ENCODE results near the gene LILRB5.
"Not testable (repeated sequence)": the region's sequence is repeated elsewhere in the genome, so short reads cannot be mapped to it uniquely, and the experiment has no call there.

Gene LILRB5

DNA sequence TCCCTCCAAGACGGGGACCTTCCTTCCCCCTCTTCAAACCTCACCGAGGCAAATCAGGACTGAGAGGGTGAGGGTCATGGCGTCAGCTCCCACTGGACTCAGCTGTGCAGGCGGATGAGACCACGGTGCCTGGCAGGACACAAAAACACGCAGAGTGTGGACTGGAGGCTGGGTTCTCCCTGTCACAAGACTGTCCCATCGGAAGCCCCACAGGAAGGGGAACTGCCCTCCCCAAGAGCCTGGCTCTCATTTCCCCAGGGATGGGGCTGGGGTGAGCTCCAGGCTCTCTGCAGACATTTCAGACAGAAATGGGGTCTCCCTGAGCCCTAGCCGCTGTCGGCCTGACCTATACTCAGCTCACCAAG lies at the start of gene LILRB5:
LILRB5 (minus strand) TSS at position 158 of the 365 bp plus-strand sequence; CDS start at position 78, 80 bp downstream.
- FAIRE-seq (no peak), DNase-seq (ENCODE audit: insufficient read length, low spot score) (no peak)
- no peak for TF ChIP-seq POLR2A (IDR thresholded peaks at IDR 0.05; ENCODE audit: low read depth, low read length)

DNA sequence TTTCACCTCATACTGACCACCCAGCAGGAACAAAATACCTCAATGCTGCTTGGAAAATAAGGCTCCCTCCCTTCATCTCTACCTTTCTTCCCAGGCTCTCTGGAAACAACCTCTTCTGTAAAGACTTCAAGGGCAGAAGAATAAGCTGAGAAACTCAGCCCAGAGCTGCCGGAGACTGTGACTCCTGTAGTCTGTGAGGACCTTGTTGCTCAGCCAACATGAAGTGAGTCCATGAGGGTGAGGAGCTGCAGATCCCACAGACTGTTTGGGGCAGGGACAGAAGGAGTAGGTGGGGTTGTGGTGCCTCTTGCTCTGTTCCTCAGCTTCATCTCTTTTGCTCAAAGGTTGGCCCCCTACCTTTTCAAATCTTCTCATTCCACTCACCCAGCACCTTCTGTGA lies 48.1 kb upstream of the LILRB5 start:
- no peak for DNase-seq (ENCODE audit: insufficient read length, low spot score)
- no peak for FAIRE-seq
- TF ChIP-seq POLR2A (IDR thresholded peaks at IDR 0.05; ENCODE audit: low read depth, low read length): no peak

DNA sequence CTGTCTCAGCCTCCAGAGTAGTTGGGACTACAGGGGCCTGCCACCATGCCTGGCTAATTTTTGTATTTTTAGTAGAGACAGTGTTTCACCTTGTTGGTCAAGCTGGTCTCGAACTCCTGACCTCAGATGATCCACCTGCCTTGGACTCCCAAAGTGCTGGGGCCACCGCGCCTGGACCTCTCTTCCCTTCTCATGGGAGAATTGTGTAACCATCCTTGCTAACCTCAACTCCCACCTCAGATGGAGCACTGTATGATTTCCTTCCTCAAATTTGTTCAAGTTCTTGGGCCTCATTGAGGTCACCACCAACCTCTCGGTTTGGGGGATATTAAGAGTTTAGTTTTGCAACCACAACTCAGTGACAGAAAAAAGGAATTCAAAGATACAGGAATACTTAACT lies 45.2 kb upstream of the LILRB5 start:
- TF ChIP-seq POLR2A (IDR thresholded peaks at IDR 0.05; ENCODE audit: low read depth, low read length): no peak
- DNase-seq (ENCODE audit: insufficient read length, low spot score) (no peak), FAIRE-seq (no peak)

GRCh38 chr19:54299515-54299914 lies 42.4 kb upstream of the LILRB5 start:
- TF ChIP-seq POLR2A (IDR thresholded peaks at IDR 0.05; ENCODE audit: low read depth, low read length): no peak
- FAIRE-seq: no peak

DNA sequence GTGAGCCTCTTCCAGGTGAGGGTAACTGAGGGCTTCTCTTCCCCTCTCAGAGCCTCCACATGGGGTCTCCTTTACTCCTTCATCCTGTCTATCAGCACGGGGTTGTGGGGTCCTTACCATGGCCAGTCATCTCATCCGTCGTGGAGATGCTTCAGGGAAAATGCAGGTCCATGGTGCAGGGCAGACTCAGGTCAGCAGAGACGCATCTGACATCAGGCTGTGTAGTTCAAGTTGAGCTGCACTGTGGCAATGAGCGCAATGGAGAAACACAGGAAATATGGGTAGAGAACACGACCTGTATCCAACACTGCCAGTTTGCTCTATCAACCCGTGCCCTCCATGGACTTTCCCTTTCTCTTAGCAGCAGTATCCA lies 42.0 kb upstream of the LILRB5 start:
- DNase-seq (ENCODE audit: insufficient read length, low spot score): no peak
- no peak for TF ChIP-seq POLR2A (IDR thresholded peaks at IDR 0.05; ENCODE audit: low read depth, low read length)
- FAIRE-seq: no peak

More at GRCh38 chr19:54299515-54299914, 42.4 kb upstream of the LILRB5 start:
- no peak for DNase-seq (ENCODE audit: insufficient read length, low spot score)

GRCh38 chr19:54298357-54299125 lies 41.5 kb upstream of the LILRB5 start:
- FAIRE-seq (no peak), DNase-seq (ENCODE audit: insufficient read length, low spot score) (no peak)
- TF ChIP-seq POLR2A (IDR thresholded peaks at IDR 0.05; ENCODE audit: low read depth, low read length): no peak

GRCh38 chr19:54297759-54298305 lies 40.8 kb upstream of the LILRB5 start:
- DNase-seq (ENCODE audit: insufficient read length, low spot score): no peak
- no peak for TF ChIP-seq POLR2A (IDR thresholded peaks at IDR 0.05; ENCODE audit: low read depth, low read length)
- no peak for FAIRE-seq

DNA sequence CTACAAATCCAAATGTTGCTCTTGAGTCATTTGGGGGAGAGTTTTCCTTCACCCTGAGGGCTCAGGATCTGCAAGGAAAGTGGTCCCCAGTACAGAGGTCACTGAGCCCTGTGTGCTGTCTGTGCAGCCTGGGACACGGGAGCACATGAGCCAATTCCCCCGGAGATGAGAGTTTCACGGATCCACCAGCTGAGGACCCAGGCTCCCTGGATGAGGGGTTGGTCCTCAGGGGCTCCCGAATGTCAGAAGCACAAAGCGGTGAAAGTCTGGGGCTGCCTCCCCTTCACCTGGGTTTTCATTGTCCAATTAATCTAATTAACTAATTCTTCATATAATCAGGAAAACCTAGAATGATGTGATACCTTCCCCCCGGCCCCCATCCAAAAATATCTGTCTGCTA lies 37.5 kb upstream of the LILRB5 start:
- no peak for TF ChIP-seq POLR2A (IDR thresholded peaks at IDR 0.05; ENCODE audit: low read depth, low read length)

GRCh38 chr19:54289160-54289559 lies 32.1 kb upstream of the LILRB5 start:
- FAIRE-seq; DNase-seq (ENCODE audit: insufficient read length, low spot score): not testable (repeated sequence)

More for the DNA sequence above, 37.5 kb upstream of the LILRB5 start:
- DNase-seq (ENCODE audit: insufficient read length, low spot score) (no peak), FAIRE-seq (no peak)

DNA sequence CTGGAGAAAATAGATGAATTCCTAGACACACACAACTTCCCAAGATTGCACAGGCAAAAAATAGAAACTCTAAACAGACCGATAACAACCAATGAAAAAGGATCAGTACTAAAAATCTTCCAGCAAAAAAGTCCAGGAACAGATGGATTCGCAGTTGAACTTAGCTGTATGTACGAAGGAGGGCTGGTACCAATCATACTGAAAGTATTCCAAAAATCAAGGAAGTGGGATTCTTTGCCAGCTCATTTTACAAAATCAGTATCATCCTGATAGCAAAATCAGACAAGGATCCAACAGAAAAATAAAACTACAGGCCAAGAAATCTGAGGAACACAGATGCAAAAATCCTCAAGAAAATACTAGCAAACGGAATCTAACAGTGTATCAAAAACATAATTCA lies 30.4 kb upstream of the LILRB5 start:
- TF ChIP-seq POLR2A (IDR thresholded peaks at IDR 0.05; ENCODE audit: low read depth, low read length): no peak
- DNase-seq (ENCODE audit: insufficient read length, low spot score): no peak
- no peak for FAIRE-seq

GRCh38 chr19:54286283-54286682 lies 29.2 kb upstream of the LILRB5 start:
- DNase-seq (ENCODE audit: insufficient read length, low spot score); FAIRE-seq: not testable (repeated sequence)

DNA sequence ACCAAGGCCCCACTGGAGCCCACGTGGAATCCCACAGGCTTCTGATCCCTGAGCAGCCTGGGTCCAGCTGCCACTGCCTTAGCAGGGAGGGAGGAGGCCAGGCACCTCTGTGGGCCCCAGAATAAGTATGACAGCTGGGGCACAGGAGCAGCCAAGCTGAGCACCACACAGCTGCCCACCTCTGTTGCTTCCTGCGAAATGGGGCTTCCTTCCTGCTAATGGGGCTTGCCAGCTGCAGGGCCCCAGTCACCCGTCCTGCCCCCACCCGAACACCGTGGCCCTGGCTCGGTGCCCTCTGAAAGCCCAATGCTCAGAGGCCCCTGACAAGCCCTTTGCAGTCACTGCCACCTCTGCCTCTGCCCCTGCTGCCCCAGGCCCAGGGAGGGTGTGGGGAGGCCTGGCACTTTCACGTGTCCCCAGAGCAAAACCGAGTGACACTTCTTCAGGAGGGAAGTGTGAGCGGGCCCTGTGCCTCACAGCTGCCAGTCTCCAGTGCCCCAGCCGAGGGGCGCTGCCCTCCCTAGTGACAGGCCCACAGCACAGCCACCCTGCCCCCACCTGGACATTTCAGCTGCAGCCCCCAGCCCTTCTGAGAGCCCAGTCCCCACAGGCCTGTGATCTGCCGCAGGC lies 28.5 kb upstream of the LILRB5 start:
- FAIRE-seq; DNase-seq (ENCODE audit: insufficient read length, low spot score): not testable (repeated sequence)

DNA sequence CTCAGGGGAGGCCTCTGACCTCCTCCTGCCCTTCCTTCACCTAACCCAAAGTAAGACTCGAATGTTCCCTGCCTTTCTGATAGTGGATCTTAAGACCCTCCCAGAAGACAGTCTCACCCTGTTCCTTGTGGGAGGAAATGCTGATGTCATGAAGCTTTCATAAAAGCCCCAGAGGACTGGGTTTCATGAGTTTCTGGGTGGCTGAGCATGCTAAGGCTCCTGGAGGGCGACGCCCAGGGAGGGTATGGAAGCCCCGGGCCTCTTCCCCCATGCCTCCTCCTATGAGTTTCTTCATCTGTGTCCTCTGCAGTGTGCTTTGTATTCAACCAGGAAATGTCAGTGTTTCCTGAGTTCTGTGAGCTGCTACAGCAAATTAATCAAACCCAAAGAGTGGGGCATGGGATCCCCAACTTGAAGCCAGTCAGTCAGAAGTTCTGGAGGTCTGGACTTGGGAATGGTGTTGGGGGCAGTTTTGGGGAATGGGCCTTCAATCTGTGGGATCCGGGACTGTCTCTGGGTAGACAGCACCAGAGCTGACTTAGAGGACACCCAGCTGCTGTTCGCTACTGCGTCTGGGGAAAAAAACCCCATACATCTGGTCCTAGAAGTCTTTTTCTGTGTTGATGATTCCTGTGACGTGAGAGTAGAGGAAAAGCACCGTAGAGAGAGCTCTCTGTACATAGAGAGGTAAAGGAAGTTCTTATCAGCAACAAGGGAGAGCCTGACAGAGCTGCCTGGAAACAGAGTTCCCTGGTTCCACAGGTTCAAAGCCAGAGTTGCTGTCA lies 25.8 kb upstream of the LILRB5 start:
- FAIRE-seq (no peak), DNase-seq (ENCODE audit: insufficient read length, low spot score) (no peak)
- TF ChIP-seq POLR2A (IDR thresholded peaks at IDR 0.05; ENCODE audit: low read depth, low read length): no peak

GRCh38 chr19:54281729-54282075 lies 24.6 kb upstream of the LILRB5 start:
- not testable (repeated sequence) for FAIRE-seq; DNase-seq (ENCODE audit: insufficient read length, low spot score)

Measured in H54 (cell line).